Measurements from ENCODE around the gene NEMP2. TPM values are rescaled to one million over a fixed set of nuclear protein-coding genes. Genes with fewer than 3 reads are reported as not detected.

Gene NEMP2
- total and polyA plus RNA-seq, 7 donors = 0.21 to 2.0 (median 0.86) TPM

GRCh38 chr2:190575263-190575662 is 40.7 kb upstream of the NEMP2 start:
- TF ChIP-seq CTCF (IDR thresholded peaks at IDR 0.05) = no peak
- H3K27ac ChIP-seq = no peak overlapping the region
- H3K9me3 ChIP-seq = no peaks in the 10 kb centered on the region
- 91 to 100% (median 98%) methylated on average over 1 of the region's 1 CpG for WGBS, 3 donors
- intact Hi-C loops (cut with DNase I) = no loop called here
- H3K27me3 ChIP-seq (ENCODE audit: insufficient read depth in 3 of 3, low read length in 2 of 3) = no peaks in the 10 kb centered on the region
- H3K4me3 ChIP-seq = no peak overlapping the region
- ATAC-seq = no peak
- H3K4me1 ChIP-seq = no peaks in the 10 kb centered on the region
- H3K36me3 ChIP-seq (ENCODE audit: insufficient read depth in 1 of 2, low read depth in 1 of 2) = no peaks in the 10 kb centered on the region
- no peak for DNase-seq

GRCh38 chr2:190574169-190574568 is 39.6 kb upstream of the NEMP2 start:
- Histone ChIP-seq H3K36me3 (ENCODE audit: insufficient read depth in 1 of 2, low read depth in 1 of 2) (no peaks in the 10 kb centered on the region), H3K27ac (no peak overlapping the region), H3K4me3 (no peak overlapping the region), H3K4me1 (no peaks in the 10 kb centered on the region), H3K27me3 (ENCODE audit: insufficient read depth in 3 of 3, low read length in 2 of 3) (no peaks in the 10 kb centered on the region), H3K9me3 (no peaks in the 10 kb centered on the region)
- no peak for TF ChIP-seq CTCF (IDR thresholded peaks at IDR 0.05)
- intact Hi-C loops (cut with DNase I) = no loop called here
- no peak for ATAC-seq
- DNase-seq = no peak

GRCh38 chr2:190572246-190572645 is 37.7 kb upstream of the NEMP2 start:
- no peaks in the 10 kb centered on the region for H3K4me1 ChIP-seq
- H3K4me3 ChIP-seq = no peak overlapping the region
- intact Hi-C loops (cut with DNase I) = no loop called here
- H3K9me3 ChIP-seq = no peaks in the 10 kb centered on the region
- no peaks in the 10 kb centered on the region for H3K27me3 ChIP-seq (ENCODE audit: insufficient read depth in 3 of 3, low read length in 2 of 3)
- ATAC-seq (no peak), DNase-seq (no peak)
- H3K27ac ChIP-seq = no peak overlapping the region
- no peak for TF ChIP-seq CTCF (IDR thresholded peaks at IDR 0.05)
- no peaks in the 10 kb centered on the region for H3K36me3 ChIP-seq (ENCODE audit: insufficient read depth in 1 of 2, low read depth in 1 of 2)

GRCh38 chr2:190571686-190572085 is 37.2 kb upstream of the NEMP2 start:
- ATAC-seq (no peak), DNase-seq (no peak)
- Histone ChIP-seq H3K9me3 (no peaks in the 10 kb centered on the region), H3K4me1 (no peaks in the 10 kb centered on the region), H3K27ac (no peak overlapping the region), H3K27me3 (ENCODE audit: insufficient read depth in 3 of 3, low read length in 2 of 3) (no peaks in the 10 kb centered on the region), H3K4me3 (no peak overlapping the region), H3K36me3 (ENCODE audit: insufficient read depth in 1 of 2, low read depth in 1 of 2) (no peaks in the 10 kb centered on the region)
- TF ChIP-seq CTCF (IDR thresholded peaks at IDR 0.05) = no peak
- intact Hi-C loops (cut with DNase I) = no loop called here

GRCh38 chr2:190570871-190571270 is 36.3 kb upstream of the NEMP2 start:
- Histone ChIP-seq H3K4me3 (no peak overlapping the region), H3K27ac (no peak overlapping the region), H3K27me3 (ENCODE audit: insufficient read depth in 3 of 3, low read length in 2 of 3) (no peaks in the 10 kb centered on the region), H3K36me3 (ENCODE audit: insufficient read depth in 1 of 2, low read depth in 1 of 2) (no peaks in the 10 kb centered on the region), H3K4me1 (no peaks in the 10 kb centered on the region), H3K9me3 (no peaks in the 10 kb centered on the region)
- no peak for TF ChIP-seq CTCF (IDR thresholded peaks at IDR 0.05)
- DNase-seq (no peak), ATAC-seq (no peak)
- WGBS, 3 donors = 91 to 94% (median 94%) methylated on average over 1 of the region's 1 CpG
- intact Hi-C loops (cut with DNase I) = no loop called here
